Measurements from ENCODE around the gene MAPK9.

DNA sequence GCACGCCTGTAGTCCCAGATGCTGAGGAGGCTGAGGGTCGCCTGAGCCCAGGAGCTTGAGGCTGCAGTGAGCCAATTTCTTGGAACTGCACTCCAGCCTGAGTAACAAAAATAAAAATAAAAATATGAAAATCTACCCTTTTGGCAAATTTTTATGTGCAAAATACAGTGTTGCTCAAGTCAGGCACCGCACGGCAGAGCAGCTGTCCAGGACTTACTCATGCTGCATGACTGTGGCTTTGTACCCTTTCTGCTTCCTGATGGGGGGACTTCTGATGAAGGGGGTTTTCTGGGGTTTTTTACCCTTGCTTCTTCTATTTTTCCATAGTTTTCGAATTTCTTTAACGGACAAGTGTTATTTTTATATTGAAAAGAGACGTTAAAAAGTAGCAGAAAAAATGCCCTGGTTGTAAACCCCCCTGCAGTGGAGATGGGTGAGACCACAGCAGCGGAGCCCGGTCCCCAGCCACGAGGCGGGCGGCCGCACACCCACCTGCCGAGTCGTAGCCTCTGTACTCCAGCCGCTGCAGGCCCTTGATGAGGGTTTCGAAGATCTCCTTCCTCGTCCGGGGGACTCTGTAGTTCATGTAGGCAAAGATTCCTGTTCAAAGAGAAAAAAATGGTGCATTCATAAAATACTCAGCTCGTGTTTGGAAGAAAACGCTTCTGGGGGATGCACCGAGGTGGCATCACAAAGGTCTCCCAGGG lies 46.3 kb upstream of the MAPK9 start:
- no peak for TF ChIP-seq EZH2 (IDR thresholded peaks at IDR 0.05; ENCODE audit: borderline replicate concordance)
- no peak for TF ChIP-seq EZH2phosphoT487 (IDR thresholded peaks at IDR 0.05; ENCODE audit: low read depth, severe bottlenecking, unreplicated experiment)
- TF ChIP-seq, protein P1, sequence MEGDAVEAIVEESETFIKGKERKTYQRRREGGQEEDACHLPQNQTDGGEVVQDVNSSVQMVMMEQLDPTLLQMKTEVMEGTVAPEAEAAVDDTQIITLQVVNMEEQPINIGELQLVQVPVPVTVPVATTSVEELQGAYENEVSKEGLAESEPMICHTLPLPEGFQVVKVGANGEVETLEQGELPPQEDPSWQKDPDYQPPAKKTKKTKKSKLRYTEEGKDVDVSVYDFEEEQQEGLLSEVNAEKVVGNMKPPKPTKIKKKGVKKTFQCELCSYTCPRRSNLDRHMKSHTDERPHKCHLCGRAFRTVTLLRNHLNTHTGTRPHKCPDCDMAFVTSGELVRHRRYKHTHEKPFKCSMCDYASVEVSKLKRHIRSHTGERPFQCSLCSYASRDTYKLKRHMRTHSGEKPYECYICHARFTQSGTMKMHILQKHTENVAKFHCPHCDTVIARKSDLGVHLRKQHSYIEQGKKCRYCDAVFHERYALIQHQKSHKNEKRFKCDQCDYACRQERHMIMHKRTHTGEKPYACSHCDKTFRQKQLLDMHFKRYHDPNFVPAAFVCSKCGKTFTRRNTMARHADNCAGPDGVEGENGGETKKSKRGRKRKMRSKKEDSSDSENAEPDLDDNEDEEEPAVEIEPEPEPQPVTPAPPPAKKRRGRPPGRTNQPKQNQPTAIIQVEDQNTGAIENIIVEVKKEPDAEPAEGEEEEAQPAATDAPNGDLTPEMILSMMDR (IDR thresholded peaks at IDR 0.05; ENCODE audit: poor library complexity) = no peak
